Transverse colon (tissue), 4 donors: ENCODE measurements around the gene TRABD2A. TPM values are rescaled to one million over a fixed set of nuclear protein-coding genes. Genes with fewer than 3 reads are reported as not detected.

Experiments
- DNase-seq: peaks from one replicate; pipeline ENCODE4 v3.0.0-alpha.2; 2019
- H3K27ac ChIP-seq, 4 donors: fragments of 200-600 bp; sonication (generic); 2 replicates each; pipeline ENCODE4 v1.5.1; 2016 to 2018; ENCODE audit warnings: inconsistent platforms in 4 of 4
- H3K27me3 ChIP-seq: fragments of 200-600 bp; sonication (generic); 2 replicates; pipeline ENCODE4 v1.5.1; 2017; ENCODE audit warnings: inconsistent platforms
- H3K36me3 ChIP-seq, 4 donors: fragments of 200-600 bp; sonication (generic); 2 replicates each; pipeline ENCODE4 v1.5.1; 2017 to 2019; ENCODE audit warnings: inconsistent platforms in 4 of 4
- H3K4me1 ChIP-seq, 4 donors: fragments of 200-600 bp; sonication (generic); 2 replicates each; pipeline ENCODE4 v1.5.1; 2017 to 2020; ENCODE audit warnings: inconsistent platforms in 4 of 4
- H3K4me3 ChIP-seq, 4 donors: fragments of 200-600 bp; sonication (generic); 1 replicate in 1 of 4; 2 replicates in 3 of 4; pipeline versions ENCODE4 v1.5.1 to v1.6.1; 2017 to 2019; ENCODE audit warnings: inconsistent platforms in 4 of 4
- H3K9me3 ChIP-seq, 2 donors: fragments of 200-600 bp; sonication (generic); 2 replicates each; pipeline ENCODE4 v1.5.1; 2017 to 2019; ENCODE audit warnings: inconsistent platforms in 2 of 2
- EP300 ChIP-seq: sonication (generic); formaldehyde crosslinking; IDR thresholded peaks from one replicate; pipeline ENCODE4 v1.6.1; 2017; ENCODE audit warnings: antibody characterized with exemption, low read depth
- POLR2A ChIP-seq: fragments of 450-650 bp; IDR thresholded peaks from one replicate; pipeline ENCODE4 v1.6.1; 2016; ENCODE audit warnings: antibody characterized with exemption, mild to moderate bottlenecking, moderate library complexity
- POLR2AphosphoS5 ChIP-seq, 3 donors: sonication (generic); formaldehyde crosslinking; IDR thresholded peaks; one replicate each; pipeline ENCODE4 v1.6.1; 2016; ENCODE audit warnings: antibody characterized with exemption in 3 of 3
- WGBS, 2 donors: methylation state at CpG; one replicate each; pipeline ENCODE4 v1.1.5; 2018; ENCODE audit warnings: low coverage in 1 of 2; 5-methylcytosine and 5-hydroxymethylcytosine counted together
- in situ Hi-C, 4 donors: fragments of 200-750 bp; cut with MboI; loops; one replicate each; pipeline versions ENCODE4 v1.15.0 to v1.15.1; 2017; ENCODE audit warnings: low sequenced_read_pairs in 3 of 4, low pct_ligation_motif_present in 1 of 4, low pct_unique_long_range_greater_than_20kb in 1 of 4
- intact Hi-C: fragments of 100-400 bp; cut with DNase I; formaldehyde crosslinking; loops from one replicate; pipeline ENCODE4 v1.15.1; 2023; ENCODE audit warnings: low total_unique reads
- total RNA-seq, 4 donors: library from RNA; depleted of rRNA; stranded (reverse); fragments of >200 nt; gene quantifications; one replicate each; pipeline ENCODE4 v1.1.0, GENCODE V29; 2016
- TF ChIP-seq, protein P1 (sequence below), 5 experiments: fragments of 200-600 bp in 3 of 5; fragments of 450-650 bp in 2 of 5; sonication (generic) in 3 of 5; IDR thresholded peaks; 1 replicate in 2 of 5; 2 replicates in 3 of 5; pipeline ENCODE4 v1.5.1; 2016 to 2017; ENCODE audit warnings: antibody characterized with exemption in 5 of 5, inconsistent platforms in 3 of 5, mild to moderate bottlenecking in 2 of 5, moderate library complexity in 1 of 5

The TRABD2A gene
- total RNA-seq, 4 donors from 2014 or later: 21.3 to 230 (median 76.5) TPM

GRCh38 chr2:84888401-84889276 is 7.8 kb upstream of the TRABD2A start:
- H3K4me3 ChIP-seq: peak overlapping the region in 2 of 4 donors; percentile 8 to 36

DNA sequence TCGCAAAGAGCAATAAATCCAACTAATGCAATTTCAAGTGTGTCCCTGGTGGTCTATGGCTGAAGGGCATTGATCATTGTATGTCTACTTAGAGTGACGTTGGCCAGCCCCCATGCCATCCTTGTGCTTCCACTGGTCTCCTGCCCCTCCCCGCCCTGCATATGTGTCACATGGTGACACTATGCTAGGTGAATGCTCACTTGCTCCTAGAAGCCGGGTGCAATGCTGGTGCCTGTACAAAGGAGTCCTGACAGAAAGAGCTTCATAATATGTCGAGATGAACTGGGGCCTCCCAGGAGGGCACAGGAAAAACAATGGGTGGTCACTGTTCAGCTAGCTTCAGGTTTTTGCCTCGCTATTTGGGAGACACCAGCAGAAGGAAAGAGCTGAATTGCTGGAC is 5.9 kb upstream of the TRABD2A start:
- no peaks in the 10 kb centered on the region for H3K36me3 ChIP-seq
- intact Hi-C loops: no loop called here
- in situ Hi-C loops: no loop called here
- no peak overlapping the region for H3K27ac ChIP-seq
- TF ChIP-seq EP300 (no peak), POLR2AphosphoS5 (IDR thresholded peaks at IDR 0.05) (no peak), POLR2A (no peak)
- TF ChIP-seq, protein P1, sequence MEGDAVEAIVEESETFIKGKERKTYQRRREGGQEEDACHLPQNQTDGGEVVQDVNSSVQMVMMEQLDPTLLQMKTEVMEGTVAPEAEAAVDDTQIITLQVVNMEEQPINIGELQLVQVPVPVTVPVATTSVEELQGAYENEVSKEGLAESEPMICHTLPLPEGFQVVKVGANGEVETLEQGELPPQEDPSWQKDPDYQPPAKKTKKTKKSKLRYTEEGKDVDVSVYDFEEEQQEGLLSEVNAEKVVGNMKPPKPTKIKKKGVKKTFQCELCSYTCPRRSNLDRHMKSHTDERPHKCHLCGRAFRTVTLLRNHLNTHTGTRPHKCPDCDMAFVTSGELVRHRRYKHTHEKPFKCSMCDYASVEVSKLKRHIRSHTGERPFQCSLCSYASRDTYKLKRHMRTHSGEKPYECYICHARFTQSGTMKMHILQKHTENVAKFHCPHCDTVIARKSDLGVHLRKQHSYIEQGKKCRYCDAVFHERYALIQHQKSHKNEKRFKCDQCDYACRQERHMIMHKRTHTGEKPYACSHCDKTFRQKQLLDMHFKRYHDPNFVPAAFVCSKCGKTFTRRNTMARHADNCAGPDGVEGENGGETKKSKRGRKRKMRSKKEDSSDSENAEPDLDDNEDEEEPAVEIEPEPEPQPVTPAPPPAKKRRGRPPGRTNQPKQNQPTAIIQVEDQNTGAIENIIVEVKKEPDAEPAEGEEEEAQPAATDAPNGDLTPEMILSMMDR (IDR thresholded peaks at IDR 0.05): no peak
- H3K4me1 ChIP-seq: peaks cover 0 to 24% (median 13%) of the 10 kb centered on the region in 4 donors
- 94% methylated on average over 6 of the region's 6 CpGs; no CpG with 5 or more reads in 1 of the 2 donors for WGBS, 2 donors
- H3K4me3 ChIP-seq: no peak overlapping the region
- H3K9me3 ChIP-seq: no peaks in the 10 kb centered on the region
- no peaks in the 10 kb centered on the region for H3K27me3 ChIP-seq
- no peak for DNase-seq

More at GRCh38 chr2:84888401-84889276, 7.8 kb upstream of the TRABD2A start:
- no peaks in the 10 kb centered on the region for H3K27me3 ChIP-seq
- peaks cover 0 to 17% (median 7%) of the 10 kb centered on the region in 4 donors for H3K4me1 ChIP-seq
- H3K27ac ChIP-seq: peak overlapping the region; percentile 60 to 82 (median 62)
- peak; percentile 52 for DNase-seq
- no peak for TF ChIP-seq POLR2AphosphoS5 (IDR thresholded peaks at IDR 0.05)
- no peak for TF ChIP-seq POLR2A
- TF ChIP-seq, protein P1 (IDR thresholded peaks at IDR 0.05): no peak
- no peak for TF ChIP-seq EP300
- H3K36me3 ChIP-seq: no peaks in the 10 kb centered on the region
- 20 to 67% methylated on average over 1 to 6 of the region's 6 CpGs for WGBS, 2 donors
- intact Hi-C loops (no loop called here), in situ Hi-C loops (no loop called here)
- no peaks in the 10 kb centered on the region for H3K9me3 ChIP-seq

- intact Hi-C loops: no loop called here
- no peaks in the 10 kb centered on the region for H3K9me3 ChIP-seq
- H3K4me1 ChIP-seq: peaks cover 0 to 39% (median 21%) of the 10 kb centered on the region in 4 donors
- peaks cover 15% of the 10 kb centered on the region for H3K27me3 ChIP-seq
- H3K36me3 ChIP-seq: no peaks in the 10 kb centered on the region
- 88% methylated on average over 2 of the region's 2 CpGs; no CpG with 5 or more reads in 1 of the 2 donors for WGBS, 2 donors
- H3K4me3 ChIP-seq: no peak overlapping the region
- TF ChIP-seq POLR2AphosphoS5 (IDR thresholded peaks at IDR 0.05) (no peak), EP300 (no peak), POLR2A (no peak)
- TF ChIP-seq, protein P1 (IDR thresholded peaks at IDR 0.05): no peak
- no peak overlapping the region for H3K27ac ChIP-seq
- DNase-seq: no peak
- in situ Hi-C loops: no loop called here
These were observed 4.2 kb upstream of the TRABD2A start for GRCh38 chr2:84885111-84885510.

DNA sequence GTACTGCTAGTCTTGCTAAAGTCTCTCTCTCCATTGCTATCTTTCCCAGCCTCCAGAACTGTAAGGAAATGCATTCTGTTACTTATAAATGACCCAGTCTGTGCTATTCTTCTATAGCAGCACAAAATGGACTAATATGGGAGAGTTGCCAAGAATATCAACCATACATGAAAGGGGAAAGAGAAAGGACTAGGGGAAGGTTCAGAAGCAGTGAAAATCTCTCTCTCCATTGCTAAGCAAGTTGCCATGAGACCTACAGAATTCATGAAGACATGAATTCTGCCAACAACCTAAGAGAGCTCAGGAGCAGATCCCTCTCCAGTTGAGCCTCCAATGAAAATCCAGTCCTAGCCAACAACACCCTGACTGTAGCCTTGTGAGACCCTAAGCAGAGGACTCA is 3.6 kb upstream of the TRABD2A start:
- DNase-seq: no peak
- Histone ChIP-seq H3K27ac (no peak overlapping the region), H3K4me1 (peaks cover 0 to 36% (median 21%) of the 10 kb centered on the region in 4 donors), H3K4me3 (no peak overlapping the region), H3K9me3 (no peaks in the 10 kb centered on the region), H3K27me3 (peaks cover 15% of the 10 kb centered on the region), H3K36me3 (no peaks in the 10 kb centered on the region)
- intact Hi-C loops: no loop called here
- TF ChIP-seq POLR2A (no peak), POLR2AphosphoS5 (IDR thresholded peaks at IDR 0.05) (no peak), EP300 (no peak)
- TF ChIP-seq, protein P1 (IDR thresholded peaks at IDR 0.05): no peak
- in situ Hi-C loops: no loop called here
